Skeletal muscle satellite cell (primary cell): ENCODE results near the gene ITPKA.

Experiments used
- H3K27me3 ChIP-seq: 2 replicates; pipeline ENCODE4 v1.7.0; 2013; ENCODE audit warnings: low read length; ENCODE audit not compliant: control insufficient read depth, insufficient read depth
- H3K36me3 ChIP-seq: 2 replicates; pipeline ENCODE4 v1.7.0; 2013; ENCODE audit warnings: mild to moderate bottlenecking, control low read depth, low read length; ENCODE audit not compliant: insufficient read depth
- H3K4me1 ChIP-seq: 2 replicates; pipeline ENCODE4 v1.7.0; 2013; ENCODE audit warnings: low read length; ENCODE audit not compliant: control insufficient read depth, insufficient read depth
- H3K4me2 ChIP-seq: 2 replicates; pipeline ENCODE4 v1.7.0; 2013; ENCODE audit warnings: mild to moderate bottlenecking, low read length
- H3K4me3 ChIP-seq: 2 replicates; pipeline ENCODE4 v1.7.0; 2013; ENCODE audit warnings: low read length
- H3K9ac ChIP-seq: 2 replicates; pipeline ENCODE4 v1.7.0; 2013; ENCODE audit warnings: mild to moderate bottlenecking, low read depth, low read length, moderate library complexity
- H3K9me3 ChIP-seq: replicated peaks from 2 replicates; pipeline ENCODE4 v1.7.0; 2013; ENCODE audit warnings: mild to moderate bottlenecking, control low read depth, low read length

ITPKA gene

GRCh38 chr15:41480396-41481140 is 13.1 kb upstream of the ITPKA start:
- Histone ChIP-seq H3K9ac (no peak overlapping the region), H3K9me3 (no peaks in the 10 kb centered on the region), H3K27me3 (no peaks in the 10 kb centered on the region), H3K4me2 (no peak overlapping the region), H3K4me1 (peaks cover 7% of the 10 kb centered on the region), H3K4me3 (no peak overlapping the region), H3K36me3 (peaks cover 65% of the 10 kb centered on the region)

- Histone ChIP-seq H3K4me1 (peaks cover 3% of the 10 kb centered on the region), H3K36me3 (peaks cover 49% of the 10 kb centered on the region), H3K4me3 (no peak overlapping the region), H3K4me2 (no peak overlapping the region), H3K9me3 (no peaks in the 10 kb centered on the region), H3K27me3 (no peaks in the 10 kb centered on the region), H3K9ac (no peak overlapping the region)
These were observed 11.4 kb upstream of the ITPKA start for GRCh38 chr15:41482110-41482877.

- H3K4me2 ChIP-seq, result no peak overlapping the region
- no peaks in the 10 kb centered on the region for H3K4me1 ChIP-seq
- no peak overlapping the region for H3K9ac ChIP-seq
- H3K36me3 ChIP-seq, result peaks cover 44% of the 10 kb centered on the region
- H3K27me3 ChIP-seq, result no peaks in the 10 kb centered on the region
- H3K9me3 ChIP-seq, result no peaks in the 10 kb centered on the region
- no peak overlapping the region for H3K4me3 ChIP-seq
These were observed 10.6 kb upstream of the ITPKA start for GRCh38 chr15:41483115-41483514.

- Histone ChIP-seq H3K4me2 (no peak overlapping the region), H3K4me1 (no peaks in the 10 kb centered on the region), H3K4me3 (no peak overlapping the region)
These were observed 10.2 kb upstream of the ITPKA start for GRCh38 chr15:41483519-41483918.

GRCh38 chr15:41484937-41485625 is 8.6 kb upstream of the ITPKA start:
- H3K36me3 ChIP-seq, result peaks cover 27% of the 10 kb centered on the region
- H3K27me3 ChIP-seq, result no peaks in the 10 kb centered on the region
- peaks cover 3% of the 10 kb centered on the region for H3K4me1 ChIP-seq
- no peak overlapping the region for H3K4me3 ChIP-seq
- no peak overlapping the region for H3K9ac ChIP-seq
- no peaks in the 10 kb centered on the region for H3K9me3 ChIP-seq
- no peak overlapping the region for H3K4me2 ChIP-seq

More at GRCh38 chr15:41483519-41483918, 10.2 kb upstream of the ITPKA start:
- Histone ChIP-seq H3K9me3 (no peaks in the 10 kb centered on the region), H3K36me3 (peaks cover 41% of the 10 kb centered on the region), H3K9ac (no peak overlapping the region), H3K27me3 (no peaks in the 10 kb centered on the region)

GRCh38 chr15:41486286-41486685 is 7.4 kb upstream of the ITPKA start:
- no peak overlapping the region for H3K4me2 ChIP-seq
- peaks cover 12% of the 10 kb centered on the region for H3K4me1 ChIP-seq
- no peak overlapping the region for H3K9ac ChIP-seq
- H3K9me3 ChIP-seq, result no peaks in the 10 kb centered on the region
- H3K36me3 ChIP-seq, result peaks cover 15% of the 10 kb centered on the region
- H3K27me3 ChIP-seq, result no peaks in the 10 kb centered on the region
- H3K4me3 ChIP-seq, result no peak overlapping the region

GRCh38 chr15:41487381-41487780 is 6.3 kb upstream of the ITPKA start:
- H3K9ac ChIP-seq, result no peak overlapping the region
- H3K4me3 ChIP-seq, result no peak overlapping the region
- H3K36me3 ChIP-seq, result peaks cover 9% of the 10 kb centered on the region
- no peaks in the 10 kb centered on the region for H3K27me3 ChIP-seq
- peaks cover 16% of the 10 kb centered on the region for H3K4me1 ChIP-seq
- H3K4me2 ChIP-seq, result no peak overlapping the region
- H3K9me3 ChIP-seq, result no peaks in the 10 kb centered on the region

- Histone ChIP-seq H3K36me3 (peaks cover 5% of the 10 kb centered on the region), H3K4me3 (no peak overlapping the region), H3K4me1 (peaks cover 20% of the 10 kb centered on the region)
These were observed 5.9 kb upstream of the ITPKA start for GRCh38 chr15:41487802-41488201.

GRCh38 chr15:41489641-41490040 is 4.0 kb upstream of the ITPKA start:
- Histone ChIP-seq H3K4me1 (peaks cover 35% of the 10 kb centered on the region), H3K36me3 (no peaks in the 10 kb centered on the region), H3K9ac (no peak overlapping the region), H3K4me3 (no peak overlapping the region), H3K9me3 (no peaks in the 10 kb centered on the region), H3K4me2 (no peak overlapping the region), H3K27me3 (peaks cover 3% of the 10 kb centered on the region)

More at GRCh38 chr15:41487802-41488201, 5.9 kb upstream of the ITPKA start:
- H3K9me3 ChIP-seq, result no peaks in the 10 kb centered on the region
- H3K9ac ChIP-seq, result no peak overlapping the region
- H3K4me2 ChIP-seq, result no peak overlapping the region
- no peaks in the 10 kb centered on the region for H3K27me3 ChIP-seq

- Histone ChIP-seq H3K4me2 (peak overlapping the region; percentile 43), H3K4me3 (no peak overlapping the region), H3K4me1 (peaks cover 35% of the 10 kb centered on the region)
These were observed 3.3 kb upstream of the ITPKA start for GRCh38 chr15:41490355-41490754.

GRCh38 chr15:41491889-41492288 is 1.8 kb upstream of the ITPKA start:
- no peaks in the 10 kb centered on the region for H3K36me3 ChIP-seq
- no peak overlapping the region for H3K4me3 ChIP-seq
- no peak overlapping the region for H3K9ac ChIP-seq
- no peak overlapping the region for H3K4me2 ChIP-seq
- H3K27me3 ChIP-seq, result peaks cover 13% of the 10 kb centered on the region
- H3K9me3 ChIP-seq, result no peaks in the 10 kb centered on the region
- peaks cover 35% of the 10 kb centered on the region for H3K4me1 ChIP-seq

More at GRCh38 chr15:41490355-41490754, 3.3 kb upstream of the ITPKA start:
- peaks cover 9% of the 10 kb centered on the region for H3K27me3 ChIP-seq
- no peaks in the 10 kb centered on the region for H3K36me3 ChIP-seq
- no peak overlapping the region for H3K9ac ChIP-seq
- H3K9me3 ChIP-seq, result no peaks in the 10 kb centered on the region
